ENCODE measurements around the gene ALPI. TPM values are rescaled to one million over a fixed set of nuclear protein-coding genes. Genes with fewer than 3 reads are reported as not detected.
"Not testable (repeated sequence)": the region's sequence is repeated elsewhere in the genome, so short reads cannot be mapped to it uniquely, and the experiment has no call there.

The ALPI gene
- total and polyA plus RNA-seq, 2 donors (not counting 3 experiments of a cell fraction or from before 2014, with no cell fraction given), result not detected

- no peak for TF ChIP-seq POLR2A (IDR thresholded peaks at IDR 0.05; ENCODE audit: low read depth, low read length)
- no peak for TF ChIP-seq GATA2 (IDR thresholded peaks at IDR 0.05; ENCODE audit: insufficient read depth, insufficient read length, low read depth, low read length)
- Histone ChIP-seq H3K4me3 (replicated peaks in 1 of 3; ENCODE audit: insufficient read depth in 1 of 3, low read depth in 1 of 3, low read length in 3 of 3) (no peak overlapping the region), H3K9me3 (replicated peaks; ENCODE audit: control insufficient read depth, insufficient read depth, low read length) (no peaks in the 10 kb centered on the region), H3K9me1 (replicated peaks; ENCODE audit: control insufficient read depth, extremely low read depth, insufficient read depth, low read length) (no peaks in the 10 kb centered on the region), H4K20me1 (replicated peaks; ENCODE audit: control insufficient read depth, extremely low read depth, insufficient read depth, low read length) (no peaks in the 10 kb centered on the region), H3K79me2 (ENCODE audit: control insufficient read depth, insufficient read depth, low read length) (no peaks in the 10 kb centered on the region), H3K36me3 (ENCODE audit: control insufficient read depth in 2 of 2, extremely low read depth in 1 of 2, insufficient read depth in 2 of 2, low read length in 2 of 2) (no peaks in the 10 kb centered on the region), H3K4me1 (ENCODE audit: control insufficient read depth, extremely low read depth, insufficient read depth, low read length) (no peaks in the 10 kb centered on the region), H3K27ac (ENCODE audit: insufficient read depth, low read depth, low read length) (no peak overlapping the region), H3K27me3 (ENCODE audit: control insufficient read depth in 2 of 2, insufficient read depth in 2 of 2, low read length in 2 of 2) (peaks cover 53 to 72% of the 10 kb centered on the region in 2 experiments), H2AFZ (ENCODE audit: low read depth, low read length) (no peak overlapping the region), H3K9ac (replicated peaks; ENCODE audit: extremely low read depth, insufficient read depth, low read length) (no peak overlapping the region), H3K4me2 (ENCODE audit: insufficient read depth, low read length) (no peak overlapping the region)
- ChIA-PET POLR2A (no interaction called here), CTCF (no interaction called here)
- no peak for DNase-seq (ENCODE audit: low read depth, low spot score)
- intact Hi-C loops (cut with micrococcal nuclease) (no loop called here), dilution Hi-C loops (cut with MboI; ENCODE audit: extremely low pct_ligation_motif_present, low sequenced_read_pairs) (no loop called here)
- FAIRE-seq, result no peak
- BruUV-seq (replicated peaks), result no TSS peak
Measured at GRCh38 chr2:232422051-232422450, 33.9 kb upstream of the ALPI start.

- POLR2A ChIA-PET; H2AFZ ChIP-seq (ENCODE audit: low read depth, low read length); intact Hi-C loops (cut with micrococcal nuclease); H3K4me3 ChIP-seq (replicated peaks in 1 of 3; ENCODE audit: insufficient read depth in 1 of 3, low read depth in 1 of 3, low read length in 3 of 3); FAIRE-seq; dilution Hi-C loops (cut with MboI; ENCODE audit: extremely low pct_ligation_motif_present, low sequenced_read_pairs); BruUV-seq (replicated peaks); H3K4me2 ChIP-seq (ENCODE audit: insufficient read depth, low read length); H3K4me1 ChIP-seq (ENCODE audit: control insufficient read depth, extremely low read depth, insufficient read depth, low read length); H3K79me2 ChIP-seq (ENCODE audit: control insufficient read depth, insufficient read depth, low read length); H3K9me3 ChIP-seq (replicated peaks; ENCODE audit: control insufficient read depth, insufficient read depth, low read length); H3K9ac ChIP-seq (replicated peaks; ENCODE audit: extremely low read depth, insufficient read depth, low read length); DNase-seq (ENCODE audit: low read depth, low spot score); CTCF ChIA-PET; H3K36me3 ChIP-seq (ENCODE audit: control insufficient read depth in 2 of 2, extremely low read depth in 1 of 2, insufficient read depth in 2 of 2, low read length in 2 of 2); H3K9me1 ChIP-seq (replicated peaks; ENCODE audit: control insufficient read depth, extremely low read depth, insufficient read depth, low read length); H4K20me1 ChIP-seq (replicated peaks; ENCODE audit: control insufficient read depth, extremely low read depth, insufficient read depth, low read length); H3K27ac ChIP-seq (ENCODE audit: insufficient read depth, low read depth, low read length): not testable (repeated sequence)
- peaks cover 46 to 68% of the 10 kb centered on the region in 2 experiments for H3K27me3 ChIP-seq (ENCODE audit: control insufficient read depth in 2 of 2, insufficient read depth in 2 of 2, low read length in 2 of 2)
Measured at GRCh38 chr2:232422996-232423395, 33.0 kb upstream of the ALPI start.

GRCh38 chr2:232423407-232423806 lies 32.5 kb upstream of the ALPI start:
- H3K9me3 ChIP-seq (replicated peaks; ENCODE audit: control insufficient read depth, insufficient read depth, low read length); FAIRE-seq; H3K27ac ChIP-seq (ENCODE audit: insufficient read depth, low read depth, low read length); H3K79me2 ChIP-seq (ENCODE audit: control insufficient read depth, insufficient read depth, low read length); dilution Hi-C loops (cut with MboI; ENCODE audit: extremely low pct_ligation_motif_present, low sequenced_read_pairs); DNase-seq (ENCODE audit: low read depth, low spot score); H2AFZ ChIP-seq (ENCODE audit: low read depth, low read length); POLR2A ChIA-PET; H3K9ac ChIP-seq (replicated peaks; ENCODE audit: extremely low read depth, insufficient read depth, low read length); H3K36me3 ChIP-seq (ENCODE audit: control insufficient read depth in 2 of 2, extremely low read depth in 1 of 2, insufficient read depth in 2 of 2, low read length in 2 of 2); BruUV-seq (replicated peaks); H4K20me1 ChIP-seq (replicated peaks; ENCODE audit: control insufficient read depth, extremely low read depth, insufficient read depth, low read length); CTCF ChIA-PET; H3K4me1 ChIP-seq (ENCODE audit: control insufficient read depth, extremely low read depth, insufficient read depth, low read length); intact Hi-C loops (cut with micrococcal nuclease); H3K4me2 ChIP-seq (ENCODE audit: insufficient read depth, low read length); H3K4me3 ChIP-seq (replicated peaks in 1 of 3; ENCODE audit: insufficient read depth in 1 of 3, low read depth in 1 of 3, low read length in 3 of 3); H3K9me1 ChIP-seq (replicated peaks; ENCODE audit: control insufficient read depth, extremely low read depth, insufficient read depth, low read length): not testable (repeated sequence)
- peaks cover 42 to 64% of the 10 kb centered on the region in 2 experiments for H3K27me3 ChIP-seq (ENCODE audit: control insufficient read depth in 2 of 2, insufficient read depth in 2 of 2, low read length in 2 of 2)

Data from endothelial cell of umbilical vein (primary cell).